ENCODE results near the gene GLTPD2.
A peak's percentile ranks its signal among the peaks of the same experiment; 100 is the strongest.
"Not testable (repeated sequence)": the region's sequence is repeated elsewhere in the genome, so short reads cannot be mapped to it uniquely, and the experiment has no call there.

The GLTPD2 gene

GRCh38 chr17:4811471-4811870 lies 22.7 kb downstream of the GLTPD2 start:
- DNase-seq: no peak

GRCh38 chr17:4812690-4813089 lies 23.9 kb downstream of the GLTPD2 start:
- DNase-seq: no peak

DNA sequence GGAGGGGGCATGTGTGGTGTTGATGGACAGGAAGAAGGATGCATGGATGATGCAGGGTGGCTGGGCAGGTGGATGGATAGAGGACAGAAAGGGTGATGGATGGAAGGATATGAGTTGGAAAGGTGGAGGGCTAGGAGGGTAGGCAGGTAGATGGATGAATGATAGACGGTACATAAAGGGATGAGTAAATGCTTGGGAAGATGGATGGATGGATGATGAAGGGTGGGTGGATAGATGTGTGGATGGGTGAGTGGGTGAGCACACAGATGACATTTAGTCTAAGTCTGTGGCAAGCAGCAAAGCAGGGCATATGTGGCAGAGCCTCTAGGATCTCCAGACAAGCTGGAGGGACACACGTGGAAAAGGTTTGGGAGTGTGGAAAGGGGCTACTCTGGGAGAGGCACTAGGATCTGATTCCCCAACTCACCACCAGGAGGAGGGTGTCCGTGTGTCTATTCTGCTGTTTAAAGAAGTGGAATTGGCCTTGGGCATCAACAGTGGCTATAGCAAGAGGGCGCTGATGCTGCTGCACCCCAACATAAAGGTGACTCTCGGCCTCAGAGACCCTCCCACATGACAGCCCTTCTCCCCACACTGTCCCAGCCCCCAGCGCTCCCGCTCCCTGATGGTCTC lies 26.4 kb downstream of the GLTPD2 start:
- DNase-seq: no peak

DNA sequence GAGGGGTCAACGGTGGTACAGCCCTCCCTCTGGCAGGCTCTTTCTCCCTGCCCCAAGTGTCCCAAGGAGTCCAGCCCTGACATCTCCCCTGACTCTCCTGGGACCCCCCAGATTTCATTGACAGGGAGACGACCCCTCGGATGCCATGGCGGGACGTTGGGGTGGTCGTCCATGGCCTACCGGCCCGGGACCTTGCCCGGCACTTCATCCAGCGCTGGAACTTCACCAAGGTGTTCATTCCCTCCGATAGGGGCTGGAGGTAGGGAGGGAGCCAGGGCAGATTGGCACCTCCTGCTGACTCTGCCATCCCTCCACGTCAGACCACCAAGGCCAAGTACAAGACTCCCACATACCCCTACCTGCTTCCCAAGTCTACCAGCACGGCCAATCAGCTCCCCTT lies 28.1 kb downstream of the GLTPD2 start:
- no peak for DNase-seq

GRCh38 chr17:4818276-4818675 lies 29.5 kb downstream of the GLTPD2 start:
- no peak for DNase-seq

DNA sequence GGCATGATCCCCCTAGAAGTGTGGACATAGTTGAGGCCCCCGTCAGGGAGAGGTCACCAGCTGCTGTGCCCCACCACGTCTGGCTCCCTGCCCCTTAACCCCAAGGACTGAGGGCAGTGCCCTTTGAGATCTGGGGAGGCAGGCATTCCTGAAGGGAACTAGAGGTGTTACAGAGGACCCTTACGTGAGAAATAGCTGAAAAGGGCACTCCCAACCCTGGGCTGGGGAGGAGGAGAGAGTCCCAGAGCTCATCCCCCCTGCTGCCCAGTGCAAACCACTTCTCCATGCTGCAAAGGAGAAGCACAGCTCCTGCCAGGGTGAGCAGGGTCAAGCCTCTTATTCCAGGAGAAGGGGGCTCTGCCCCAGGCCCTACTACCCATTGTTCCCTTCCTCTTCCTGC lies 34.1 kb downstream of the GLTPD2 start:
- no peak for DNase-seq

DNA sequence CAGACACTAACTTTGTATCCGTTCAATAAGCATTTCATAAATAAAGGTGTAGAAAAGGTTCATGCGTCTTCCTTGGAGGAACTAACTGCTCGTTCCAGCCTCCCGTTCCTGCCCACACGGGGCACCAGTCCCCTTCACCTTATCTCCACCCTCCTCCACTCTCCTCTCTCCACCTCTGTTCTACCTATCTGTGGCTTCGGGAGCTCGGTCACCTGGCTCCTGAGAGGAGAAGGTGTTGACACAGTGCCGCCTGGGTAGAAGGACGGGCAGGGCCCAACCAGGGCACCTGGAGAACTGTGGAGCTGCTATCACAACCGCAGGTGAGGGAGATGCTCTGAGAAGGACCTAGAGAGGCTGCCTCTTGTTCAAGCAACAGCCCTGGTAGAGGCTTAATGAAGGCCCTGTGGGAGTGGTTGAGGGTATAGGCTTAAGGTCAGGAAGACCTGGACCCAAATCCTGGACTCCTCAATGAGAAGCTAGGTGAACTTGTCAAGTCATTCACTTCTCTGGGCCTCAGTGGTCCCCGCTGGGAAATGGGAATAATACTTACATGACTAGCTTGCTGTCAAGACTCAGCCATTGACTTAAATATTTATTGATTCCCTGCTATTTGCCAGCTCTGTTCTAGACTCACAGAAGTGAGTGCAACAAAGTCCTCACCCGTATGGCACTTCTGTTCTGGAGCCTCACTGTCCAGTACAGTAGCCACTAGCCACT lies 34.8 kb downstream of the GLTPD2 start:
- DNase-seq: no peak

GRCh38 chr17:4827399-4827798 lies 38.6 kb downstream of the GLTPD2 start:
- no peak for DNase-seq

DNA sequence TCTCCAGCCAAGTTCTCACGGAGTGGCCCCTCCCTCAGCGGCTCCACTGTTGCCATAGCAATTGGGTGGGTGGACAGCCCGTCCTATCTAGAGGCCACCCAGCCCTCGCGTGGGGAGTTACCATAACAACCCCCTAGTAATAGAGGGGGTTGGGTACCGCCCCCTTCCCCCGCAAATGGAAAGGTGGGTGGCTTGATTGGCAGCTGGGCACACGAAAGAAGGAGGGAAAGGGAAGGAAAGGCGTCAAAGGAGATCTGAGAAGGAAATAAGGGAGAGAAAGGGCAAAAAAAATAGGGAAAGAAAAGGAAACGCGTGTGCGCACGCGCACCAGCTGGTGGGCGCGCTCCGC lies 44.0 kb downstream of the GLTPD2 start:
- not testable (repeated sequence) for DNase-seq

DNA sequence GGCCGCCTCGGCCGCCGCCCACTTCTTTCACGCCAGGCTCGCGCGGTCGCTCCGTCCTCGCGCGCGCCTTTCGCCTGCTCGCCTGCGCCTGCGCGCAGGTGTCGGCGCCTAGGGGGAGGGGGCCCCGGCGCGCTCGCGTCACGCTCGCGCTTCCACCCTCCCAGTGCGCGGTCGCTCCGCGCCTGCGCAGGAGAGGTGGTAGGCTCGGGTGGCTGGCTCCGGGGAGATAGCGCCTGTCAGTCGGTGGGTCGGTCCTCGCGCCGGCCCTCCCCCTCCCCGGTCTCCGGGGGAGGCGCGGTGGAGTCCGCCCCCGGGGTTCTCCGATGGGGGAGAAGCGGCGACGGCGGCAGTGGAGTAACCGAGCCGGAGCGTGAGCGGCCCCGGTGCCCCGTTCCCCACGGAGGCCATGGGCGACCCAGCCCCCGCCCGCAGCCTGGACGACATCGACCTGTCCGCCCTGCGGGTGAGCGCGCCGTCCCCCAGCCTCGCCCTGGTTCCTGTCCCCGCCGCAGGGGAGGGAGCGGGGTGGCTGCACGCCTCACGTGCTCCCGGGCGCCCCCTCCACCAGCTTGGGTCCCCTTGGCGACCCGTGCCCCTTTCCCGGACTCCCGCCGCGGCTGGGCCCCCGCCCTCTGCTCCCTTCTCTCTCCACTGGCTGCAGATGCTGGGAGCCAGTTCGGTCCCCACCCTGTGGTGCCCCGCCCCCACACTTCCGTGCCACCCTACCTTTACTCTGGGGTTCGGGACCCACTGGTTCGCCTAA lies 44.6 kb downstream of the GLTPD2 start, which contains the start of gene MINK1:
TSS of gene MINK1 (plus strand) at position 163 of the 763 bp plus-strand sequence. CDS start at position 407, 244 bp downstream.
- peak; percentile 78 for DNase-seq

DNA sequence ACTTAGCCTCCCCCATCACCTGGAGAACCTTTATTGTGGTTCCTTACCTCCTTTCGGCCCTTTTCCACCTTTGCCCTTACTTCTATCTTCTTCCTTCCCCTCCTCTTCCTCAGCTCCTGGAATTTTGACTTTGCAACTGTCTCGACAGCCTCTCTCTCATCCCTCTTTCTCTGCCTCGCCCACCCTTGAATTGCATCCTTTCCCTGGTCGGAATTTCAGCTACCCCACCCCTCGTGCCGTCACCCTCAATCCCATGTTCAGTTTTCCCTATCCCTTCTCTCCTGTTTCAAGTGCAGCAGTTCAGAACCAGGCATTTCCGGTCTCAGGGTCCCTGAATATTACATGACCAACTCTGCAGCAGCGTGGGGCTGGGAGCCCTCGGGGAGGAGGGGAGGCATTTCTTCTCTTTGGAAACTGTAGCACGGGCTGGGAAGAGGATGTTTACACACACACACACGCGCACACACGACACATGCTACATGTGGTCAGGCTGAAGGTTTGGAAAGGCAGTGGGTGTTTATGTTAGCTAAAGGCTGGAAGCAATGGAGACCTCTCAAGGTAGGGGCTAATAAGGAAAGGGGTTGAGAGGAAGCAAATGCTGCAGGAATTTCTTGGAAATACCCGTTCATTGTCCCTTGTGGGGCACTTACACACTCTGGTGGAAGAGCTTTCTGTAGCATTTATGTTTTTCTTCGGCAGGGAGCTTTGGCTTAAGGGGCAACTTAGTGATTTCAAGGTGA lies 45.3 kb downstream of the GLTPD2 start:
- DNase-seq: no peak

DNA sequence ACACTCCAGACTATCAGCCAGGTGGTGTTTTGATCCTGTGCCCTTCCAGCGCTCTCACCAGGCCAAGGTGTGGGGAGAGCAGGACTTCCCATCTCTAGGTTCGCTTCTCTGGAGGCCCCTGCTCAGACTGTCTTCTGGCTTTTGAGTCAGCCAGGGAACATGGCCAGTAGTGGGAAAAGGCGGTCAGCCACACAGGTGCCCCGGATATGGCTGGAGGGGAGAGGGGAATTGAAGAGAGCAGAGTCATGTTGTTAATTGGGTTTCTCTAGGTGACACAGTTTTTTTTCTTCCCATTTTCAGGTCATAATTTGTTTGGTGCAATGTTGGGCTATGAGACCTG lies 45.9 kb downstream of the GLTPD2 start:
- DNase-seq: no peak

DNA sequence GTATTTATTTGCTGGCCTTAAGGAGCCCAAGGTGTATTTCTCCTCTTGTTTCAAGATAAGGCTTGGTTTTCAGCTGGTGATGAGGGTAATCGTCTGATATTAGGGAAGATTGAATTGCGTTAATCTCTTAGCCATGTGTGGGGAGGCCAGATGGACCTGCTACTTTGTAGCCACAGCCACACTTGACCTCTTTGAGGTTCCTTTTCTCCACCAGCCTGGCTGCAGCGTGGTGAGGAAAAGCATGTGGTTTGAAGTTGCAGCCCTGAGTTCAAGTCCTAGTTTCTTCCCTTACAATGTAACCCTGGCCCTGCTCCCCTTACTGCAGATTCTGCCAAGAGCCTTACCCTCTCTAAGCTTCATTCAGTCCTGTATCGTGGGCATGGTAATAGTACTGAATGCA lies 47.5 kb downstream of the GLTPD2 start:
- no peak for DNase-seq

DNA sequence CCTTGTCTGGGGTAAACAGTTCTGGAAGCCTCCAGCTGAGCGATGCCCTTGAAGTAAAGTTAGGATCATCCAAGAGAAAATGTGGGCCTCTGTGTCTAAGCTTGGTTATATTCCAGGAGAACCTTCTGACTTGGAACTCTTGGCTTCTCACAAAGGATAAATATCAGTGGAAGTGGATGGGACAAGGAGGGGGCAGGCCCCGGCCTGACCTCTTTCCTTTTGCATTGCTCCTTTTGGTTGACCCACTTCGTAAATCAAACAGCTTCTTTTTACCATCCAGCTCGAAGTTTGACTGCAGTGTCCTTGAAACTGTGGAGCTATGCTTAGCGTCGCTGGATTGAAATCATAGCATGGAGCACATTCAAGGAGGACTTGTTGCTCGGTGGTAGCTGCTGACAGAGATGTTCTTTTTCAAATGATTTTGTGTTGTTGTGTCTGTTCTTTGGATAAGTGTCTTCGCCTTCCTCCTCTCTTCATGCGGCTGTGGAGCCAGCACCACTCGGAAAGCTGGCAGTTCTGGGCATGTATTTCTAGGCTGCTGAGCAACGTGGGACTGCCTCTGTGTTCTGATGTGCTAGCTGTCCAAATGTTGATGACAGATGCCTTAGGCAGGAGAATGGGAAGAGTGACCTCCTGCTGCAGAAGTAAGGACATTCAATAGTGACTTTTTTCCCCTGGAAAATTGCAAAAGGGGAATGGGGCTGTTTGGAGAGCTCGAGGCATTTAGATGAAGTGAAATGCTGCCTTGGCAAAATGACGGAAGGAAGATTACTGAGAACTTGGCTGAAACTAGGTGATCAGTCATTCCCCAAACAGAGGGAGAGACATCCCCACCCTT lies 48.9 kb downstream of the GLTPD2 start:
- DNase-seq: no peak

DNA sequence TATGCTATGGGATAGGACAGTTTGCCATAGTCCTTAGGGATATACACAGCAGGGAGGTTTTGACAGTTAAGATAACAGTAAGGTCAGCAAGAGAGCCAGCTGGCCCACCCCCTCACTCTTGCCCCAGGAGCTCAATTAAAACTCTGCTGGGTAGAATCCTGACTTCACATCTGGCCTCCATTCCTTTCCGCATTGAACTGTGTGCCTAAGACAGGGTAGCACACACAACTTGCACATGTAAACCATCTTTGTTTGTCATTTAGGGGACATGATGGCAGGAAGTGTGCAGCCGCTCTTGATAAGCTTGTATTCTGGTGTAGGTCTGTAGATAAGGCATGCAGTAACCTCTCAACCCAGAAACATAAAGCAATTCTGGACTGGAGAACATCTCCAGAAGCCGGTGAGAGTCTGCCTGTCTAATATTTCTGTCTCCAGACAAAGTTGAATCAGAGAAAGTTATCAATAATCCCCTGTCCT lies 49.6 kb downstream of the GLTPD2 start:
- DNase-seq: no peak

DNA sequence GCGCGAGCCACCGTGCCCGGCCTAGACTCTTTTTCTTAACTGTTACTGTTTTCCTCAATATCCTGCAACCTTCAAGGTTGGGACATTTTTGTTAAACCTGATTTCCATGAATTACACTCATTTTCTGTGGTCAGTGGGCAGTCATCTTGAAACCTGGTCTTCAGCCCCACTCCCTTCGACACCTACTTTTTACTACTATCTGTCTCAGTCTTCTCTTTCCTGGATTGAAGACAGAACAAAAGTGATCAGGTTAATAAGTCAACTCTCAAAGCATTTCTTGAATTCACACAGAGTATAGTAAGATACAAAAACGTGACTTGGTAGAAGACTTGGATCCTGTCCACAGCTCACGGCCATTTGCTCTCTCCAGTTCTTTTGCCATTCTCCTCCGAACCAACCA lies 50.5 kb downstream of the GLTPD2 start:
- DNase-seq: no peak
